ENCODE results near the gene IFI44. TPM values are rescaled to one million over a fixed set of nuclear protein-coding genes. Genes with fewer than 3 reads are reported as not detected.

Gene IFI44
- total and polyA plus RNA-seq, 10 of the 15 experiments (the other 5 are each of a cell fraction or from before 2014, with no cell fraction given) = 37.7 to 272 (median 90.9) TPM

- ChIA-PET SMC1A (ENCODE audit: uncharacterized antibody, unreplicated experiment) (interaction anchor here (0.7 to 2.7 kb wide), 12 partner anchors 9 to 616 kb away, joined by 3 to 32 read pairs (median 7); partner anchors contain the start of genes DNAJB4 and IFI44), RAD21 (ENCODE audit: unreplicated experiment) (interaction anchor here (0.7 to 3.3 kb wide), 11 partner anchors 8 to 616 kb away, joined by 3 to 17 read pairs (median 7); partner anchors contain the start of genes DNAJB4 and IFI44), POLR2A (interaction anchor here (0.9 to 3.5 kb wide), 9 partner anchors 9 to 642 kb away, joined by 3 to 32 read pairs (median 4); partner anchors contain the start of genes DNAJB4, FUBP1 and IFI44), CTCF (interaction anchor here (1.0 to 4.0 kb wide), 10 partner anchors 13 to 642 kb away, joined by 3 to 44 read pairs (median 4); partner anchors contain the start of genes FUBP1 and IFI44)
- H3K4me3 ChIP-seq = peak overlapping the region; percentile 85
- TF ChIP-seq RELB (IDR thresholded peaks at IDR 0.05; ENCODE audit: low read depth) = 0 out of 2 replicates have a peak, but pooled peaks have one; percentile 6
- TF ChIP-seq IRF5 (IDR thresholded peaks at IDR 0.05; ENCODE audit: borderline replicate concordance) = no peak
- 0 out of 2 replicates have a peak, but pooled peaks cover 2% of the 10 kb centered on the region for H4K20me1 ChIP-seq (ENCODE audit: control insufficient read depth, insufficient read depth)
- H3K79me2 ChIP-seq (ENCODE audit: control insufficient read depth, insufficient read depth, low read length) = peaks cover 67% of the 10 kb centered on the region
- in situ Hi-C loops (cut with MboI) = loop anchor here (5.0 kb wide), 1 partner anchor 37 kb away; no protein-coding TSS in a partner anchor
- DNase-seq (ENCODE audit: low read depth, low spot score) = no peak
- peak overlapping the region; percentile 96 for H3K27ac ChIP-seq (ENCODE audit: control insufficient read depth, insufficient read depth)
- no peak for FAIRE-seq
- H3K4me1 ChIP-seq (ENCODE audit: control insufficient read depth, insufficient read depth, low read length) = peaks cover 20% of the 10 kb centered on the region
- intact Hi-C loops (cut with micrococcal nuclease; ENCODE audit: unreplicated experiment) = loop anchor here (1.0 to 5.0 kb wide), 5 partner anchors 29 to 938 kb away; partner anchors contain the start of genes DNAJB4, FUBP1, IFI44 and ZZZ3
- peak overlapping the region; percentile 86 for H3K9ac ChIP-seq (ENCODE audit: control insufficient read depth, insufficient read depth, low read length)
- H3K9me3 ChIP-seq (replicated peaks; ENCODE audit: control insufficient read depth, insufficient read depth, low read length) = no peaks in the 10 kb centered on the region
- BruUV-seq (replicated peaks) = TSS peak; percentile 77
- 0 out of 4 replicates have a peak, but pooled peaks cover 0 to 2% of the 10 kb centered on the region in 2 experiments for H3K36me3 ChIP-seq (ENCODE audit: control insufficient read depth in 2 of 2, insufficient read depth in 2 of 2, low read length in 1 of 2)
- H3K4me2 ChIP-seq (ENCODE audit: control insufficient read depth, insufficient read depth) = no peak overlapping the region
- H2AFZ ChIP-seq (ENCODE audit: control insufficient read depth, low read depth, low read length) = no peak overlapping the region
- no peaks in the 10 kb centered on the region for H3K27me3 ChIP-seq (replicated peaks in 1 of 2; ENCODE audit: control insufficient read depth in 2 of 2, insufficient read depth in 2 of 2, low read length in 1 of 2)
- peak; percentile 4; the same call in 1 of the 3 replicates for ATAC-seq
- 0% methylated on average over 1 of the region's 1 CpG for WGBS (ENCODE audit: insufficient coverage, insufficient replicate concordance, low lambda C conversion rate, missing lambda C conversion rate)
These were observed 29.0 kb upstream of the IFI44 start for GRCh38 chr1:78620666-78621065.
